C4-2B (cell line): ENCODE results near the gene CRISPLD2.

ENCODE experiments used
- ZFX ChIP-seq: fragments of 450-650 bp; IDR thresholded peaks from 2 replicates; pipeline ENCODE4 v1.6.1; 2017
- TF ChIP-seq, protein P1 (sequence below): fragments of 450-650 bp; conservative IDR thresholded peaks from 2 replicates; pipeline ENCODE4 v1.5.1; 2017; ENCODE audit warnings: mild to moderate bottlenecking

DNA sequence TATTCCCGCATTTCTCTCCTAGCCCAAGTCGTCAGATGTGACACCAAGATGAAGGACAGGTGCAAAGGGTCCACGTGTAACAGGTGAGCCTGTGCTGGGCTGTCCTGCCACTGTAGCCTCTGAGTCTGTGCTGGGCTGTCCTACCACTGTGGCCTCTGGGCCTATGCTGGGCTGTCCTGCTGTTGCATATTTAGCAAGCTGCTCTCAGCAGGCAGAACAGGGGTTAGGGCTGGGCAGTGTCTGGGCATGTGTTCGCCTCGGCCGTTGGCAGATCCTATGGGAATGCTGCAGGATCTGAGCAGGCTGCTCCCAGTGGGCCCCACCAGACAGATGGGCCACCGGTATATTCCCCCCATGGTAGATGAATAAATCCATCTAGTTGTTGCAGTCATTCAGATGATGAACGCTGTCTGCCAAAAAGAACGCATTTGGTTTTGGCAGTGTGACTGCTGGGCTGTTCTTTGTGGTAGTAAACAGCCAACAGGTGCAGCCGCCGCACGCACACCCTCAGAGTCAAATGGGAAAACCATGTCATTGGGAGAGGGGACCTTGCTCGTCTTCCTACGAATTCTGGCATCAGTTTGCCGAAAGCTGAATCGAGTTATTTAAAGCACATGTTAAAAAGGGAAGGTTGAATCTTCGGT, 49.2 kb downstream of the CRISPLD2 start:
- TF ChIP-seq, protein P1, sequence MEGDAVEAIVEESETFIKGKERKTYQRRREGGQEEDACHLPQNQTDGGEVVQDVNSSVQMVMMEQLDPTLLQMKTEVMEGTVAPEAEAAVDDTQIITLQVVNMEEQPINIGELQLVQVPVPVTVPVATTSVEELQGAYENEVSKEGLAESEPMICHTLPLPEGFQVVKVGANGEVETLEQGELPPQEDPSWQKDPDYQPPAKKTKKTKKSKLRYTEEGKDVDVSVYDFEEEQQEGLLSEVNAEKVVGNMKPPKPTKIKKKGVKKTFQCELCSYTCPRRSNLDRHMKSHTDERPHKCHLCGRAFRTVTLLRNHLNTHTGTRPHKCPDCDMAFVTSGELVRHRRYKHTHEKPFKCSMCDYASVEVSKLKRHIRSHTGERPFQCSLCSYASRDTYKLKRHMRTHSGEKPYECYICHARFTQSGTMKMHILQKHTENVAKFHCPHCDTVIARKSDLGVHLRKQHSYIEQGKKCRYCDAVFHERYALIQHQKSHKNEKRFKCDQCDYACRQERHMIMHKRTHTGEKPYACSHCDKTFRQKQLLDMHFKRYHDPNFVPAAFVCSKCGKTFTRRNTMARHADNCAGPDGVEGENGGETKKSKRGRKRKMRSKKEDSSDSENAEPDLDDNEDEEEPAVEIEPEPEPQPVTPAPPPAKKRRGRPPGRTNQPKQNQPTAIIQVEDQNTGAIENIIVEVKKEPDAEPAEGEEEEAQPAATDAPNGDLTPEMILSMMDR, result no peak
- TF ChIP-seq ZFX, result no peak
